ENCODE results near the gene TOP2B.

DNA sequence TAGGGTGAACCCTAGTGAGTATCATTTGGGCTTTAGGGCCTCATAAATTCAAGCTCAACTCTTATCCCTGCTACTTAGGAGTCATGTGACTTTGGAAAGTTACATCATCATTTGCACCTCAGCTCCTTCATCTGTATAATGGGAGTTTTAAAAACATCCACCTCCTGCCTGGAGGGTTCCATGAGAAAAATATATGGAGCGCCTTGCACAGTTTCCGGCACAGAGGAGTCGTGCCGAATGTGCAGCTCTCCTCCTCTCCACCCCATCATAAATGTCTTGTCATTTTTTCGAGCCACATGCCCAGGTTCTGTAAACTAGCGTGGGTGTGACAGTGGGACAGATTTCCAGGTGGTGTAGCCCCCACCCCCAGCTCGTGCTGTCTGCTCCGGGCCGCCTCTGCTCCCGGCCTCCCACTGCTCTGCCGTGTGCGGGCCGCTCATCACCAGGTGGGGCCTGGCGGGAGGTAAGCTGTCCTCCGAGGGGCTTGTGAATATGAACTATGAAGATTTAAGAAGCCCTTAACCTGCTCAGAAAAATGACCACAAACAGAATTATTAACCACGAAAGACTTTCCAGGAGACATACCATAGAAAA is 90.4 kb downstream of the TOP2B start:
- TF ChIP-seq, protein P1, sequence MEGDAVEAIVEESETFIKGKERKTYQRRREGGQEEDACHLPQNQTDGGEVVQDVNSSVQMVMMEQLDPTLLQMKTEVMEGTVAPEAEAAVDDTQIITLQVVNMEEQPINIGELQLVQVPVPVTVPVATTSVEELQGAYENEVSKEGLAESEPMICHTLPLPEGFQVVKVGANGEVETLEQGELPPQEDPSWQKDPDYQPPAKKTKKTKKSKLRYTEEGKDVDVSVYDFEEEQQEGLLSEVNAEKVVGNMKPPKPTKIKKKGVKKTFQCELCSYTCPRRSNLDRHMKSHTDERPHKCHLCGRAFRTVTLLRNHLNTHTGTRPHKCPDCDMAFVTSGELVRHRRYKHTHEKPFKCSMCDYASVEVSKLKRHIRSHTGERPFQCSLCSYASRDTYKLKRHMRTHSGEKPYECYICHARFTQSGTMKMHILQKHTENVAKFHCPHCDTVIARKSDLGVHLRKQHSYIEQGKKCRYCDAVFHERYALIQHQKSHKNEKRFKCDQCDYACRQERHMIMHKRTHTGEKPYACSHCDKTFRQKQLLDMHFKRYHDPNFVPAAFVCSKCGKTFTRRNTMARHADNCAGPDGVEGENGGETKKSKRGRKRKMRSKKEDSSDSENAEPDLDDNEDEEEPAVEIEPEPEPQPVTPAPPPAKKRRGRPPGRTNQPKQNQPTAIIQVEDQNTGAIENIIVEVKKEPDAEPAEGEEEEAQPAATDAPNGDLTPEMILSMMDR (IDR thresholded peaks at IDR 0.05): no peak
- TF ChIP-seq EP300 (IDR thresholded peaks at IDR 0.05): no peak
- no peak for TF ChIP-seq MAZ (IDR thresholded peaks at IDR 0.05; ENCODE audit: borderline replicate concordance, low read depth, low read length)
- no peak for TF ChIP-seq POLR2A (IDR thresholded peaks at IDR 0.05; ENCODE audit: low read length)
- no peak for TF ChIP-seq JUNB (IDR thresholded peaks at IDR 0.05)

Measured in A549 (cell line).